Stimulated activated CD8-positive, alpha-beta memory T cell treated with anti-CD3 and anti-CD28 coated beads, Interleukin-15, amount 100 ng/mL, for 48 hours (primary cell): ENCODE measurements around the gene CREB1.
"Not testable (repeated sequence)": the region's sequence is repeated elsewhere in the genome, so short reads cannot be mapped to it uniquely, and the experiment has no call there.

Experiments used
- DNase-seq, 2 donors: peaks; one replicate each; pipeline ENCODE4 v3.0.0-alpha.2; 2020; ENCODE audit warnings: low read depth in 2 of 2

Gene CREB1

GRCh38 chr2:207617011-207617671 lies 87.4 kb downstream of the CREB1 start:
- DNase-seq, result no peak

GRCh38 chr2:207619764-207620203 lies 90.0 kb downstream of the CREB1 start:
- DNase-seq, result no peak

GRCh38 chr2:207621501-207622039 lies 91.8 kb downstream of the CREB1 start:
- no peak for DNase-seq

DNA sequence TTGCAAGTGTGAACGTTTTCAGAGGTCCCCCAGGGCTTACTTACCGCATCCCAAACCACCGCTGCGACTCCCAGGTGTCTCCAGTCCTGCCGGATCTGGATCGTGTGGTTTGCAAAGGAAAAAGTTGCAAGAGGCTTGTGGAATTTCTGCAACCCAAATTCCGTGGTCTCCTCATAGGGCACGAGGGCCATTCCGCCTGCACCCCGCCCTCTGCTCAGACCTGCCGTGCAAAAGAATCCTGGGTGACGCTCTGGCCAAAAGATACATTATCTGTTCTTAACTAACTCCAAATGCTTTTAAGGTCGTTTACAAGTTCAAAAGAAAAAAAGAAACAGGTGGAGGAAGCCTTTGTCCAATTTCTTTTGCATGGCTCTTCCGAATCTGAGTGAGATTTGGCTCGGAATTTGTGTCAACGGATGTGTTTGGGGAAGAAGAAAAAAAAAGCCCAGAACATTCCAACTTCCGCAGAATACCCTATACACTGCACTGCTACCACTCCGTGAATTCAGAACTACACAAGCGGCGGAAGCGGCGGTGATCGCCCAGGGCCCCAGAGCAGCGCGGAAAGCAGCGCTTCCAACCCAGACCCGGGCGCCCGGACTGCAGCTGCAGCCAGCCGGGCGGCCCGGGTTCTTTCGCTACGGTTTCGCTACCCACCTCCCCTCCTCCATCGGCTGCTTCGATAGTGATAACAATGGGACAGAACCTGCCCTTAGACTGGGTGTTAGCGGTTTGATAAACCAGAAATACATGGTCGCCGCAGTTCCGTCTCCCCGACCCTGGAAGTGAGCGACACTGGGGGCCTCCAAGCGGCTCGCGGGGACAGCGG lies 94.6 kb downstream of the CREB1 start:
- DNase-seq, result peak; percentile 43 to 47

GRCh38 chr2:207625014-207625907 lies 95.5 kb downstream of the CREB1 start, which contains the start of gene METTL21A:
Gene METTL21A, minus strand, starts transcription at chr2:207625394. Its CDS starts 1,019 bp downstream, at chr2:207624375.
- peak; percentile 93 to 95 for DNase-seq

GRCh38 chr2:207629553-207629952 lies 99.8 kb downstream of the CREB1 start:
- DNase-seq, result no peak

DNA sequence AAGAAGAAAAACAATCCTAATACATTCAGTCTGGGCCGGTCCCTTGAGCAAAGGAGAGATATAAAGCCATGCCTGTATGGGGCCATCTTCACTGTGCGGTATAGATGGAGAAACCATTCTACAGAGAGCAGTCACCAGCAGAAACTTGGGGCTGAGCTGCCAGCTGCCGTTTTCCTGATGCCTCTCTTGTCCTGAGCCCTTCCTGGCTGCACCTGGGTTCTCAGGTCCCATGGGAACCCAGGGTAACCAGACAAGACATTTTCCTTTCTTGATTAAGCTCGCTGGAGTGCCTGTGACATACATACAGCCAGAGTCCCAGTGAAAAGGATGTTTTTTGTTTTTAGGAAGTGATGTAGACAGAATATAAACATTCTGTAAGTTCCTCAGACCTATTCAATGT lies 100.7 kb downstream of the CREB1 start:
- no peak for DNase-seq

DNA sequence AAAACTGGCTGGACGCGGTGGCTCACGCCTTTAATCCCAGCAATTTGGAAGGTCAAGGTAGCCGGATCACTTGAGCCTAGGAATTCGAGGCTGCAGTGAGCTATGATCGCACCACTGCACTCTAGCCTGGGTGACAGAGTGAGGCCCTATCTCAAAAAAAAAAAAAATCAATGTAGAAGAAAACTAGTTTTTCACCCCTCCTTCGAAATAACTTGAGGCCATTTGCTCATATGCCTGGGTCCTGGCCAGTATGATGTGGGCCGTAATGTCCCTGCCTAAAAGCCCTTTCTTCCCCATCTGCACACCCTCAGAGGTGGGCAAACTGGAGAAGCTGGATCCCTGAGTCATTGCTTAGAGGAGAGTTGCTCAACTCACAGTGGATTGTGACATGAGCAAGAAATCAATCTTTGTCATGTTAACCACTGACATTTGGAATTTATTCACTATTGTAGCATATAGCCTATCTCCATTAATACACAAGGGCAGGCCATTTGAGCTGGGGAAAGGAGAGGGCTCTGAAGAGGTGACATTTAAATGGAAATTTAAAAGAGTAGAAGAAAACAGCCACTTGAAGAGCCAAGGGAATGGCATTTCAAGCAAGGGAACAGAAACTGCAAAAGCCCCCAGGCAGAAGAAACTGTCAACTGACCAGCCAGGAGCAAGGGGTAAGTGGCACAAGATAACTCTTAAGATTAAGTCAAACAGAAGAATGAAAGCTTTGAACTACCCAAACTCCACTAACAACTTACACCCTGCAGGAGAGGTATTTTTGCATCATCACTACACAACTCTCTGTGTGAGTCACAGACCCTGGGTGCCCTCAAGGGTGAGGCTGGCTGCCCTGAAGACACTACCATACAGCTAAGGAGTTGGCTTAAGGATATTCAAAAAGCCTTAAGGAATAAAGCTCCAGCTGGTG lies 103.1 kb downstream of the CREB1 start:
- no peak for DNase-seq

DNA sequence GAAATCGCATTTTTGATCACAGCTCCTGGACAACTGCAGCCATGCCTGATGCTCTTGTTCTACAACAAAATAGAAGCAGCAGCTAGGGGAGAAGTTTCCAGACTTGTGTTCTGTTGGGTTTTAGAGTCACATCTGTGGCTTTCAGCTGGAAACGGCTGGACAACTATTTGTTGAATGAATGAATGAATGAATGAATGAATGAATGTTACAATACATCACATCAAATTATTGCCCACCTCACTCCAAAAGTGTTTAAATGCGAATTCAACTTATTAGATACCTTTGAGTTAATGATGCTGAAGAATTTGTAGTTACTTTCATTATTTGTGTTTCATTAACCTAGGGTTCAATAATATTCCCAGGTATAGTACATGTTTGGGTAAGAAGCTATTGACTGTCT lies 103.9 kb downstream of the CREB1 start:
- no peak for DNase-seq

- no peak for DNase-seq
These were observed 105.9 kb downstream of the CREB1 start for GRCh38 chr2:207635468-207636200.

GRCh38 chr2:207639288-207639687 lies 109.5 kb downstream of the CREB1 start:
- not testable (repeated sequence) for DNase-seq

- DNase-seq, result no peak
These were observed 110.4 kb downstream of the CREB1 start for GRCh38 chr2:207640160-207640559.

DNA sequence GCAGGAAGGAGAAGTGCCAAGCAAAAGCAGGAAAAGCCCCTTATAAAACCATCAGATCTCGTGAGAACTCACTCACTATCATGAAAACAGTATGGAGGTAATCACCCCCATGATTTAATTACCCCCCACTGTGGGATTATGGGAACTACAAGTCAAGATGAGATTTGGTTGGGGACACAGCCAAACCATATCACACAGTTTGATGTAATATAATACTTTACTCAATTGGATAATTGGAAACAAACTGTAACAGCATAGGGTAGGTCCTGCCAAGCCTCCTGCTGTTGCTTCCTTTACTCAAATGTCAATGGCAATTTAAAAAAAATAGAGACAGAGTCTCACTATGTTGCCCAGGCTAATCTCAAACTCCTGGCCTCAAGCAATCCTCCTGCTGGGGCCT lies 110.9 kb downstream of the CREB1 start:
- no peak for DNase-seq

- no peak for DNase-seq
These were observed 114.1 kb downstream of the CREB1 start for GRCh38 chr2:207643892-207644291.

DNA sequence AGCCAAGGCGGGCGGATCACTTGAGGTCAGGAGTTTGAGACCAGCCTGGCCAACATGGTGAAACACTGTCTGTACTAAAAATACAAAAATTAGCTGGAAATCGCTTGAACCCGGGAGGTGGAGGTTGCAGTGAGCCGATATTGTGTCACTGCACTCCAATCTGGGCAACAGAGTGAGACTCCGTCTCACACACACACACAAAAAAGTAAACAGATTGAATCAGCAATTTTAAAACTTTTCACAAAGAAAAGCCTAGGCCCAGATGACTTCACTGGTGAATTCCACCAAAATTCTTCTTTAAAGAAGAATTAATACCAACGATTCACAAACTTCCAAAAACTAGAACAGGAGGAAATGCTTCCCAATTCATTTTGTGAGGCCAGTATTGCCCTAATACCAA lies 116.8 kb downstream of the CREB1 start:
- not testable (repeated sequence) for DNase-seq
